Omental fat pad (tissue), 4 donors: ENCODE measurements around the gene TTPAL. TPM values are rescaled to one million over a fixed set of nuclear protein-coding genes. Genes with fewer than 3 reads are reported as not detected.

ENCODE experiments used
- ATAC-seq: fragments of 150-250 bp; one replicate; pipeline ENCODE4 v1.9.1; 2016; ENCODE audit warnings: mild to moderate bottlenecking, moderate library complexity; ENCODE audit not compliant: low FRiP score
- DNase-seq: peaks from one replicate; pipeline ENCODE4 v3.0.0-alpha.2; 2019; ENCODE audit warnings: low spot score
- CTCF ChIP-seq, 3 donors: fragments of 450-650 bp; IDR thresholded peaks; one replicate each; pipeline ENCODE4 v1.5.1; 2016 to 2017; ENCODE audit warnings: antibody characterized with exemption in 3 of 3, mild to moderate bottlenecking in 3 of 3, moderate library complexity in 2 of 3
- total RNA-seq, 4 donors: library from RNA; depleted of rRNA; stranded (reverse); fragments of >200 nt; gene quantifications; one replicate each; pipeline ENCODE4 v1.1.0, GENCODE V29; 2016

TTPAL gene
- total RNA-seq, 4 donors from 2014 or later, result 14.5 to 40.8 (median 23.6) TPM

GRCh38 chr20:44479643-44480042 is 4.0 kb downstream of the TTPAL start:
- no peak for ATAC-seq
- TF ChIP-seq CTCF (IDR thresholded peaks at IDR 0.05), result no peak
- DNase-seq, result no peak

GRCh38 chr20:44480097-44480496 is 4.4 kb downstream of the TTPAL start:
- DNase-seq (no peak), ATAC-seq (no peak)
- no peak for TF ChIP-seq CTCF (IDR thresholded peaks at IDR 0.05)

- ATAC-seq (no peak), DNase-seq (no peak)
- TF ChIP-seq CTCF (IDR thresholded peaks at IDR 0.05), result no peak
Measured at GRCh38 chr20:44481719-44482416, 6.2 kb downstream of the TTPAL start.

- TF ChIP-seq CTCF (IDR thresholded peaks at IDR 0.05), result no peak
- ATAC-seq (no peak), DNase-seq (no peak)
Measured at GRCh38 chr20:44483112-44483511, 7.4 kb downstream of the TTPAL start.

- TF ChIP-seq CTCF (IDR thresholded peaks at IDR 0.05), result no peak
- no peak for DNase-seq
- no peak for ATAC-seq
Measured at GRCh38 chr20:44485078-44485829, 9.6 kb downstream of the TTPAL start.

GRCh38 chr20:44485830-44486198 is 10.1 kb downstream of the TTPAL start:
- no peak for ATAC-seq
- TF ChIP-seq CTCF (IDR thresholded peaks at IDR 0.05), result no peak

GRCh38 chr20:44488551-44488950 is 12.9 kb downstream of the TTPAL start:
- no peak for TF ChIP-seq CTCF (IDR thresholded peaks at IDR 0.05)
- ATAC-seq (no peak), DNase-seq (no peak)

More at GRCh38 chr20:44485830-44486198, 10.1 kb downstream of the TTPAL start:
- DNase-seq, result no peak
